Measurements from ENCODE around the gene XRCC6. TPM values are rescaled to one million over a fixed set of nuclear protein-coding genes. Genes with fewer than 3 reads are reported as not detected.

XRCC6 gene
- polyA plus RNA-seq, 3 donors from 2014 or later = 351 to 473 (median 385) TPM

Other genes starting within 250 kb of the XRCC6 start
- gene TEF, start 239.4 kb upstream of the XRCC6 start, polyA plus RNA-seq = 1 to 10 TPM; 1.4 to 3.8 (median 1.8) TPM
- 10 to 100 TPM in 1 of 3 donors, 1 to 10 TPM in 2; 5.9 to 23.6 (median 8.6) TPM for gene TOB2, start 174.5 kb upstream of the XRCC6 start, polyA plus RNA-seq
- gene PHF5A, start 152.6 kb upstream of the XRCC6 start, polyA plus RNA-seq = 10 to 100 TPM; 26.4 to 31.0 (median 29.9) TPM
- gene ACO2, start 152.2 kb upstream of the XRCC6 start, polyA plus RNA-seq = 100 to 1,000 TPM in 2 of 3 donors, 10 to 100 TPM in 1; 77.1 to 115 (median 111) TPM
- gene POLR3H, start 76.8 kb upstream of the XRCC6 start, polyA plus RNA-seq = 10 to 100 TPM in 2 of 3 donors, 1 to 10 TPM in 1; 9.2 to 15.4 (median 15.0) TPM
- gene CSDC2, start 60.3 kb upstream of the XRCC6 start, polyA plus RNA-seq = not detected
- gene PMM1, start 31.5 kb upstream of the XRCC6 start, polyA plus RNA-seq = 10 to 100 TPM; 24.1 to 31.6 (median 24.4) TPM
- 10 to 100 TPM; 10.4 to 18.6 (median 11.4) TPM for gene DESI1, start 252 bp upstream of the XRCC6 start, polyA plus RNA-seq
- 100 to 1,000 TPM; 190 to 209 (median 192) TPM for gene SNU13, start 67.6 kb downstream of the XRCC6 start, polyA plus RNA-seq
- gene MEI1, start 78.2 kb downstream of the XRCC6 start, polyA plus RNA-seq = 100 to 1,000 TPM; 122 to 250 (median 178) TPM
- gene CCDC134, start 179.4 kb downstream of the XRCC6 start, polyA plus RNA-seq = 1 to 10 TPM; 1.8 to 6.6 (median 4.2) TPM
- gene SREBF2, start 211.8 kb downstream of the XRCC6 start, polyA plus RNA-seq = 10 to 100 TPM; 16.9 to 40.3 (median 22.9) TPM